C4-2B (cell line): Measurements from ENCODE around the gene ZNF501.

ENCODE experiments used
- ZFX ChIP-seq: fragments of 450-650 bp; IDR thresholded peaks from 2 replicates; pipeline ENCODE4 v1.6.1; 2017
- TF ChIP-seq, protein P1 (sequence below): fragments of 450-650 bp; conservative IDR thresholded peaks from 2 replicates; pipeline ENCODE4 v1.5.1; 2017; ENCODE audit warnings: mild to moderate bottlenecking

DNA sequence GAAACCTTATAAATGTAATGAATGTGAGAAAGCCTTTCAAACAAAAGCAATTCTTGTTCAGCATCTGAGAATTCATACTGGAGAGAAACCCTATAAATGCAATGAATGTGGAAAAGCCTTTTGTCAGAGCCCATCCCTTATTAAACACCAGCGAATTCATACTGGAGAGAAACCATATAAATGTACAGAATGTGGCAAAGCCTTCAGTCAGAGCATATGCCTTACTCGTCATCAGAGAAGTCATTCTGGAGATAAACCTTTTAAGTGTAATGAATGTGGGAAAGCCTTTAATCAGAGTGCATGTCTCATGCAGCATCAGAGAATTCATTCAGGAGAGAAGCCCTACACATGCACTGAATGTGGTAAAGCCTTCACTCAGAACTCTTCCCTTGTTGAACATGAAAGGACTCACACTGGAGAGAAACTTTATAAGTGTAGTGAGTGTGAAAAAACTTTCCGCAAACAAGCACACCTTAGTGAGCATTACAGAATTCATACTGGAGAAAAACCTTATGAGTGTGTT, 5.3 kb downstream of the ZNF501 start:
- TF ChIP-seq, protein P1, sequence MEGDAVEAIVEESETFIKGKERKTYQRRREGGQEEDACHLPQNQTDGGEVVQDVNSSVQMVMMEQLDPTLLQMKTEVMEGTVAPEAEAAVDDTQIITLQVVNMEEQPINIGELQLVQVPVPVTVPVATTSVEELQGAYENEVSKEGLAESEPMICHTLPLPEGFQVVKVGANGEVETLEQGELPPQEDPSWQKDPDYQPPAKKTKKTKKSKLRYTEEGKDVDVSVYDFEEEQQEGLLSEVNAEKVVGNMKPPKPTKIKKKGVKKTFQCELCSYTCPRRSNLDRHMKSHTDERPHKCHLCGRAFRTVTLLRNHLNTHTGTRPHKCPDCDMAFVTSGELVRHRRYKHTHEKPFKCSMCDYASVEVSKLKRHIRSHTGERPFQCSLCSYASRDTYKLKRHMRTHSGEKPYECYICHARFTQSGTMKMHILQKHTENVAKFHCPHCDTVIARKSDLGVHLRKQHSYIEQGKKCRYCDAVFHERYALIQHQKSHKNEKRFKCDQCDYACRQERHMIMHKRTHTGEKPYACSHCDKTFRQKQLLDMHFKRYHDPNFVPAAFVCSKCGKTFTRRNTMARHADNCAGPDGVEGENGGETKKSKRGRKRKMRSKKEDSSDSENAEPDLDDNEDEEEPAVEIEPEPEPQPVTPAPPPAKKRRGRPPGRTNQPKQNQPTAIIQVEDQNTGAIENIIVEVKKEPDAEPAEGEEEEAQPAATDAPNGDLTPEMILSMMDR, result no peak
- TF ChIP-seq ZFX, result no peak
